GM21717 (cell line): ENCODE data around the gene ZFP64.
"Not testable (repeated sequence)": the region's sequence is repeated elsewhere in the genome, so short reads cannot be mapped to it uniquely, and the experiment has no call there.

ENCODE experiments used
- ATAC-seq: cut with Tn5 transposase; IDR thresholded peaks from one replicate; pipeline ENCODE4 v1.9.1; 2021; ENCODE audit warnings: mild to moderate bottlenecking, moderate library complexity; ENCODE audit not compliant: unreplicated experiment

Gene ZFP64

GRCh38 chr20:52207020-52207810 is 15.6 kb upstream of the ZFP64 start:
- ATAC-seq, result no peak

- no peak for ATAC-seq
Observed at GRCh38 chr20:52204136-52204535, 12.6 kb upstream of the ZFP64 start.

GRCh38 chr20:52201395-52201794 is 9.8 kb upstream of the ZFP64 start:
- no peak for ATAC-seq

- no peak for ATAC-seq
Observed at GRCh38 chr20:52200870-52201269, 9.3 kb upstream of the ZFP64 start.

- no peak for ATAC-seq
Observed at GRCh38 chr20:52196845-52197244, 5.3 kb upstream of the ZFP64 start.

GRCh38 chr20:52193886-52194545 is 2.4 kb upstream of the ZFP64 start:
- no peak for ATAC-seq

- no peak for ATAC-seq
Observed at GRCh38 chr20:52193133-52193532, 1.6 kb upstream of the ZFP64 start.

- not testable (repeated sequence) for ATAC-seq
Observed at GRCh38 chr20:52192719-52193007, 1.1 kb upstream of the ZFP64 start.

- peak; percentile 44 for ATAC-seq
Observed at GRCh38 chr20:52191916-52192718, 538 bp upstream of the ZFP64 start.

- peak; percentile 44 for ATAC-seq
Observed at GRCh38 chr20:52190437-52191131, 995 bp downstream of the ZFP64 start.

GRCh38 chr20:52181766-52182165 is 9.8 kb downstream of the ZFP64 start:
- ATAC-seq, result no peak

- no peak for ATAC-seq
Observed at GRCh38 chr20:52180180-52180840, 11.3 kb downstream of the ZFP64 start.

GRCh38 chr20:52179331-52180179 is 12.0 kb downstream of the ZFP64 start:
- ATAC-seq, result peak; percentile 87

GRCh38 chr20:52178691-52179090 is 12.9 kb downstream of the ZFP64 start:
- ATAC-seq, result no peak

GRCh38 chr20:52175840-52176239 is 15.7 kb downstream of the ZFP64 start:
- ATAC-seq, result no peak

GRCh38 chr20:52172392-52173047 is 19.1 kb downstream of the ZFP64 start:
- peak; percentile 90 for ATAC-seq

- no peak for ATAC-seq
Observed at GRCh38 chr20:52171025-52171424, 20.6 kb downstream of the ZFP64 start.

- ATAC-seq, result no peak
Observed at GRCh38 chr20:52168116-52168515, 23.5 kb downstream of the ZFP64 start.

GRCh38 chr20:52167232-52167840 is 24.2 kb downstream of the ZFP64 start:
- ATAC-seq, result no peak
